ENCODE measurements around the gene BCKDK. TPM values are rescaled to one million over a fixed set of nuclear protein-coding genes. Genes with fewer than 3 reads are reported as not detected.

Gene BCKDK
- 40.8 and 43.4 TPM in 2 replicates for total RNA-seq

DNA sequence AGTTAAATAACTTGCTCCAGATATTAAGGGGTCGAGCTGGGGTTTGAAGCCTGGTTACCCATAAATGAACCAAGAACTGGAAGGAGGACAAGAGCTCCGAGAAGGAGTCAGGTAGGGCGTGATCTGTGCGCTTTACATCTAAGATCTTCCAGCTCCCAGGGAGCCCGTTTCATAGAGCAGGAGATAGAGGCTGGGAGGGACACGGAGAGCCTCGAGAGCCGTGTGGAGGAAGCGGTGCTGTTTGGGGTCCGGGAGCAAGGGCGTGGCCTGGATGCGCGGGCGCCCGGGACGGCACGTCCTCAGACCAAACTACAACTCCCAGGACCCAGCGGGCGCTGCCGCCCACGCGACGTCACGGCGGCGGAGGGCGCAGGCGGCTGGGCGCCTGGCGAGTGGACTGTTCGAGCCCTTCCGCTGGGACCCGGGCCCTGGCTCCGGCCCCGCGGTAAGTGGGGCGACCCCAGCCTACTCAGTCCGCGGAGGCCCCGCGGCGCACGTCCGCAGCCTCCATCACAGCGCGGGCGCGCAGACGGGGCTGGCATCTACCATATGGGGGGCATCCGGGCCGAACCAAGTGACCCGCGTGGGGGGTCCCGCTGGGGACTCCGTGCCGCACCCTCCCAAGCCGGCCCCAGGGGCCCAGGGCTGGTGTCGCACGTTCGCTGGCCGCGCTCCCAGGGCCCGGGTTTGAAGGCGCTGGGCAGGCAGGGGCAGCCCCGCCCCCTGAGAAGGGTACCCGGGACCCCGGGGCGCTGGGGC lies at the start of gene BCKDK:
Gene BCKDK, plus strand, starts transcription at position 352 of the 759 bp plus-strand sequence. CDS start 838 bp downstream, outside the sequence.

DNA sequence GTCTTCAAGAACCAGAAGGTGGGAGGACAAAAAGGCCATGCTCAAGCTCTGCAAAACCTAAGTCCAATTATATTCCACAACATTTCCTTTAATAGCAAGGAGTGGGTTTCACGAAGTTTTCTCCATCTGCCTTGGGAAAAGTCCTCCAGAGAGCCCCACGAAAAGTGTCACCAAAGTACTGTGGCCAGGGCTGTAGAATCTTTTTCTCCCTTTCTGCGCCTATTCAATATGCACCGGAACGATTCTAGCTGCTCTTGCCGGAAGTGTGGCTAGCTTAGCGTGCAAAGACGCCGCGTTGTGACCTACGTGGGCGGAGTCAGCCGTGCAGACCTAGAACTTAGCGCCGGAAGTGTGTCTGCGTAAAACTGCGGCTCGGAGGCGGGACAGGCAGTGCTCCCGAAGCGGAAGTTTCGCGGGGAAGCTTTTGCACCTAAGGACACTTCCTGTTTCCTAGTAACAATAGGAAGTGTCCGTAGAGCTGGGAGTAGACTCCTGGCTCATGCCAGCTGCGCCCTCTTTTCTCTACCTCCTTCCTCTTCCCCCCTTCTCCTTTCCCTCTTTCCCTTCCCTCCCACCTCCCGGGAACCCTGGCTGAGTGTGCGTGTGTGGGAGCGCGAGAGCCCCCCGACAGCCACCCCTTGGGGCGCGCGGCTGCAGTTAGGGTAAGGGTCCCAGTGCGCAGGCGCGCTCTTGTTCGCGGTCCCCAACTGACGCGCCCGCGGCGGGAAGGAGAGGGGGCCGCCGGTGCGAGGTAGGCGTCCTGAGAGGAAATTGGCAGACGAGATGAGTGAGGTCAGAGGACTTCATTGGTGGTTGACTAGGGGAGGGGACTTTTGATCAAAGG lies 34.0 kb upstream of the BCKDK start, which contains the start of the genes ZNF646 and ZNF668:
Gene ZNF646, plus strand, starts transcription at position 453 of the 844 bp plus-strand sequence. CDS start 1,903 bp downstream, outside the sequence.
Gene ZNF668, minus strand, starts transcription at position 271 of the 844 bp plus-strand sequence. CDS start 9,781 bp downstream, outside the sequence.

DNA sequence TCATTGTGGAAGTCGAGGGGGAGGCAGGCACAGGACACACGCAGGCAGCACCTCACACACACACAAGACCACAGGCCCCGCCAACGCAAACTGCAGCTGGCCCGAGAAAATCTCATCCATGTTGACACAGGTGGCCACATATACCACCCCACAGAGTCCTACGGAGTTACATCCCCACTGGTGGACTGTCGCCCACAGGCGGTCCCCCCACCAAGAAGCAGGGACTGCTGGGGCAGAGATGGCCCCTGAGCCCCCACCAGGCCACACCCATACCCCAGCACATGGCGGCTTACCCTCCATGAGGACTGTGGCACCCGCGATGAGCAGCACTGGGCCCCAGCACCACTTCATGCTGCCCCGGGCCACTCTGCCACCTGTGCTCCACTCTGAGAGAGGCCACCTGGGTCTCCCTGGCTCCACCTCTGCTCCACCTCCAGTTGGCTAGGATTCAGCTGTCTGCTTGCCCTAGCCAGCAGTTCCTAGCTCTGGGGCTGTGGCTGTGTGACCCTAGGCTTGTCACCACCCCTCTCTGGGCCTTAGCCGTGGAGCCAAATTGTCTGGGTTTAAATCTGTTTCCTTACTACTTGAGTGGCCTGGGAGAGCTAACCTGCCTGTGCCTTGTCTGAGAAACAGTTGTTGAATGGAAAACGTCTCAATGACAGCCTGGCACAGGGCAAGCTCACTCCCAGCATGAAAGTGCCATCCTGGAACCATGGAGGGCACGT lies 19.6 kb upstream of the BCKDK start, which contains the start of gene PRSS53:
Gene PRSS53, minus strand, starts transcription at position 485 of the 725 bp plus-strand sequence. Its CDS starts 134 bp downstream, at position 351.

GRCh38 chr16:31094424-31095120 lies 13.6 kb upstream of the BCKDK start, which contains the start of gene VKORC1:
TSS of gene VKORC1 (minus strand) at chr16:31094797. CDS start at chr16:31094729, 68 bp downstream.

GRCh38 chr16:31117384-31118222 lies 9.4 kb downstream of the BCKDK start, which contains the start of gene KAT8:
TSS of gene KAT8 (plus strand) at chr16:31117664. CDS start at chr16:31117682, 18 bp downstream.

DNA sequence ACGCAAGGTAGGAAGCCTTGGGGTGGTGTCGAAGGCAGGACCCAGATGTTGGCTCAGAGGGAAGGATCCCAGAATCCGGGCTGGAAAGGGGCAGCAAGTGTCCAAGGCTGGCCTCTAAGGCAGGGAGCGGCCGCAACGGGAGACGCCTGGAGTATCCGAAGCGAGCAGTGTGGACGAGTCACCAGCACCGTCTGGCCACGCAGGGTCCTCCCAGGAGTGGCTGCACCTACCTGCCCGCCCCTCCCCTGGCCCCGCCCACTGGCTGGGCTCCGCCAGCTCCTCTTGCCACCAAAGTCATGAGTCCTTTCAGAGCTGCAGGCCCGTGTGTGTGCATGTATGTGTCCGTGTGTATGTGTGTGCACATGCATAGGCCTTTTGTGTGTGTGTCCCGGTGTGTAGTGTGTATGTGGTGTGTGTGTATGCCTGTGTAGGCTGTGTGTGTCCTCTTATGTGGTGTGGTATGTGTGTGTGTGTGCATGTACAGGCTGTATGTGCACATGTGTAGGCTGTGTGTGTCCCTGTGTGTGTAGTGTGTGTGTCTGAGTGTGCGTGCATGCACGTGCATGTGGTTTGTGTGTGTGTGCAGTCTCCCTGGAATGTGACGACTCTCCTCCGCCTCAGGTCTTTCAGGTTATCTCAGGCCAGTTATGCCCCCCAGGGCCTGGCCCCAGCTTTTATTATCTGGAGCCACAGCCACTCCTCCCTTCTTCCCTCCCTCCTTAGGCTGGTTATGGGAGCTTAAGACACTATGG lies 27.5 kb downstream of the BCKDK start, which contains the start of gene PRSS8:
Gene PRSS8, minus strand, starts transcription at position 193 of the 752 bp plus-strand sequence. CDS start 229 bp downstream, outside the sequence.

DNA sequence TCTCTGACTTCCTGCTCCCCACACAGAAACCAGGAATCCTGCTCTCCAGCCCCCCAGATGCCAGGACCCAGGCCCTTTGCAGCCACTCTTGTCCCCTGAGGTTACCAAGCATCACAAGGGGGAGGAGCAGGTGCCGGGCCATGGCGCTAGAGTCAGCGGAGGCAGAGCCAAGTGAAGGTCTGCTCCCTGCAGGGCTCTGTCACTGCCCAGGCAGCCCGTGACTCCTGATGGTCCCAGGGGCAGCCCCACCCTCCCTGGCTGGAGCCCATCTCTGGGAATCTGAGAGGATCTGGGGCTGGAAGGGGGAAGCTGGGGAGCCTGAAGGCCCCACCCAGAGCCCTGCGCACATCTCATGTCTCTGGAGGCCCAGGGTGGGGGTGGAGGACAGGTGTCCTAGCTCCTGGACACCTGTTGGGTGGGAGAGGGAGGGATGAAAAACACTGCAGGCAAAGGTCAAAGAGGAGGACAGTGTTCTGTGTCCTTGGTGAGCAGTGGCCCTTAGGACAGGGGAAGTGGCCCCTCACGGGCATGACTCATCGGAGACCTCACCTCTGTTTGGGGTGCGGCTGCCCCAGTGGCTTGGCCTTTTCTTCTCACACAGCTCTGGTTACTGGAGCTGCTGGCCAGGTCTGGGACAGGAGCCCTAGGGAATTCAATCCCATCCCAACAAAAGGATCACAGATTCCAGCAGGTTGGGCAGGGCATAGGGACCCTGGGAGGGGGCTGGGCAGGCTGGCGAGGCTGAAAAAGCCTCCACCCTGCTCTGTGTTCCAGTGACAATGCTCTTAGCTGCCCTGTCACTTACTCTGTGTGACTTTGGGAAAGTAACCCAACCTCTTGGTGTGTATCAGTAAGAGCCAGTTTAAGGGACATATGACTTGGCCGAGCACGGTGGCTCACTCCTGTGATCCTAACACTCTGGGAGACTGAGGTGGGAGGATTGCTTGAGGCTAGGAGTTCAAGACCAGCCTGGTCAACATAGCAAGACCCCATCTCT lies 42.0 kb downstream of the BCKDK start, which contains the start of gene PRSS36:
Gene PRSS36, minus strand, starts transcription at position 173 of the 997 bp plus-strand sequence. Its CDS starts 31 bp downstream, at position 142.

Other genes starting within 250 kb of the BCKDK start
- gene BCL7C, start 214.3 kb upstream of the BCKDK start, total RNA-seq = 42.0 and 53.0 TPM in 2 replicates
- gene CTF1, start 211.8 kb upstream of the BCKDK start, total RNA-seq = 4.9 and 7.5 TPM in 2 replicates
- 28.7 and 33.4 TPM in 2 replicates for gene FBXL19, start 184.8 kb upstream of the BCKDK start, total RNA-seq
- gene ORAI3, start 159.3 kb upstream of the BCKDK start, total RNA-seq = 49.3 and 69.9 TPM in 2 replicates
- 4.7 and 5.0 TPM in 2 replicates for gene SETD1A, start 150.6 kb upstream of the BCKDK start, total RNA-seq
- 13.7 and 16.5 TPM in 2 replicates for gene HSD3B7, start 123.2 kb upstream of the BCKDK start, total RNA-seq
- 1.5 and 2.0 TPM in 2 replicates for gene STX1B, start 97.7 kb upstream of the BCKDK start, total RNA-seq
- gene STX4, start 74.8 kb upstream of the BCKDK start, total RNA-seq = 26.8 and 35.3 TPM in 2 replicates
- gene ZNF668, start 34.1 kb upstream of the BCKDK start, total RNA-seq = 21.2 and 37.3 TPM in 2 replicates
- 20.3 and 26.3 TPM in 2 replicates for gene ZNF646, start 34.0 kb upstream of the BCKDK start, total RNA-seq
- 3.1 and 3.8 TPM in 2 replicates for gene PRSS53, start 19.4 kb upstream of the BCKDK start, total RNA-seq
- gene VKORC1, start 13.6 kb upstream of the BCKDK start, total RNA-seq = 60.9 and 83.2 TPM in 2 replicates
- 28.3 and 31.0 TPM in 2 replicates for gene KAT8, start 9.3 kb downstream of the BCKDK start, total RNA-seq
- 66.0 and 67.9 TPM in 2 replicates for gene PRSS8, start 27.3 kb downstream of the BCKDK start, total RNA-seq
- gene PRSS36, start 41.7 kb downstream of the BCKDK start, total RNA-seq = 2.5 and 4.3 TPM in 2 replicates
- 48.7 and 60.4 TPM in 2 replicates for gene FUS, start 71.8 kb downstream of the BCKDK start, total RNA-seq
- 51.5 and 95.4 TPM in 2 replicates for gene PYCARD, start 94.4 kb downstream of the BCKDK start, total RNA-seq
- gene TRIM72, start 105.7 kb downstream of the BCKDK start, total RNA-seq = not detected in 2 replicates
- not detected in 2 replicates for gene PYDC1, start 108.7 kb downstream of the BCKDK start, total RNA-seq
- under 0.01 TPM in 1 of 2 replicates, not detected in the other for gene ITGAM, start 151.6 kb downstream of the BCKDK start, total RNA-seq
- not detected in 2 replicates for gene ITGAX, start 246.8 kb downstream of the BCKDK start, total RNA-seq

Measured in placental epithelial cell (primary cell).